GM21619 (cell line): Measurements from ENCODE around the gene AP4S1.
"Not testable (repeated sequence)": the region's sequence is repeated elsewhere in the genome, so short reads cannot be mapped to it uniquely, and the experiment has no call there.

Experiments
- ATAC-seq: cut with Tn5 transposase; IDR thresholded peaks from one replicate; pipeline ENCODE4 v1.9.1; 2021; ENCODE audit not compliant: unreplicated experiment

The AP4S1 gene

GRCh38 chr14:31004007-31004406 lies 21.4 kb upstream of the AP4S1 start:
- not testable (repeated sequence) for ATAC-seq

GRCh38 chr14:31006703-31007102 lies 18.7 kb upstream of the AP4S1 start:
- ATAC-seq = no peak

- no peak for ATAC-seq
Observed at GRCh38 chr14:31009836-31010574, 15.4 kb upstream of the AP4S1 start.

GRCh38 chr14:31010935-31011334 lies 14.5 kb upstream of the AP4S1 start:
- ATAC-seq = no peak

- no peak for ATAC-seq
Observed at GRCh38 chr14:31013841-31014240, 11.6 kb upstream of the AP4S1 start.

- ATAC-seq = no peak
Observed at GRCh38 chr14:31018057-31018645, 7.3 kb upstream of the AP4S1 start.

- ATAC-seq = no peak
Observed at GRCh38 chr14:31020834-31021575, 4.4 kb upstream of the AP4S1 start.

- ATAC-seq = no peak
Observed at GRCh38 chr14:31021576-31021949, 3.9 kb upstream of the AP4S1 start.

- no peak for ATAC-seq
Observed at GRCh38 chr14:31022386-31022785, 3.1 kb upstream of the AP4S1 start.

- ATAC-seq = no peak
Observed at GRCh38 chr14:31024010-31024480, 1.4 kb upstream of the AP4S1 start.

GRCh38 chr14:31024577-31025366 lies 677 bp upstream of the AP4S1 start:
- no peak for ATAC-seq

- ATAC-seq = no peak
Observed at GRCh38 chr14:31026077-31026449, 614 bp downstream of the AP4S1 start, which contains the start of gene STRN3. Gene STRN3 (minus strand): TSS chr14:31026379. CDS start chr14:31026185, 194 bp downstream.

- peak; percentile 89 for ATAC-seq
Observed at GRCh38 chr14:31026450-31027235, 1.2 kb downstream of the AP4S1 start.

GRCh38 chr14:31027847-31028246 lies 2.4 kb downstream of the AP4S1 start:
- ATAC-seq = no peak

GRCh38 chr14:31029016-31029970 lies 3.8 kb downstream of the AP4S1 start:
- ATAC-seq = no peak

GRCh38 chr14:31030469-31030868 lies 5.0 kb downstream of the AP4S1 start:
- no peak for ATAC-seq

GRCh38 chr14:31036552-31036951 lies 11.1 kb downstream of the AP4S1 start:
- no peak for ATAC-seq

- ATAC-seq = no peak
Observed at GRCh38 chr14:31037709-31038221, 12.3 kb downstream of the AP4S1 start.
